Large intestine (tissue), 3 donors: ENCODE results near the gene TNIP1. TPM values are rescaled to one million over a fixed set of nuclear protein-coding genes. Genes with fewer than 3 reads are reported as not detected.

Source experiments
- DNase-seq, 2 donors: peaks; one replicate each; pipeline versions ENCODE4 v3.0.0 to v3.0.0-alpha.2; 2013
- H3K27ac ChIP-seq: one replicate; pipeline ENCODE4 v1.5.1; 2013; ENCODE audit warnings: low read length
- H3K27me3 ChIP-seq: 2 replicates; pipeline ENCODE4 v1.6.1; 2013; ENCODE audit warnings: low read length; ENCODE audit not compliant: control insufficient read depth, insufficient read depth
- H3K36me3 ChIP-seq: 2 replicates; pipeline ENCODE4 v1.6.1; 2013; ENCODE audit warnings: low read length; ENCODE audit not compliant: control insufficient read depth, insufficient read depth
- H3K4me1 ChIP-seq: one replicate; pipeline ENCODE4 v1.6.1; 2013; ENCODE audit warnings: low read length; ENCODE audit not compliant: control insufficient read depth, insufficient read depth
- H3K4me3 ChIP-seq: one replicate; pipeline ENCODE4 v1.5.1; 2013; ENCODE audit warnings: low read length
- H3K9me3 ChIP-seq: one replicate; pipeline ENCODE4 v1.6.1; 2013; ENCODE audit warnings: mild to moderate bottlenecking, low read depth, low read length, moderate library complexity; ENCODE audit not compliant: control insufficient read depth
- WGBS: methylation state at CpG from one replicate; pipeline ENCODE4 v1.1.5; 2013; ENCODE audit warnings: low lambda C conversion rate; ENCODE audit not compliant: insufficient coverage; 5-methylcytosine and 5-hydroxymethylcytosine counted together
- polyA plus RNA-seq: library from polyadenylated mRNA; unstranded; fragments of 120-200 nt; gene quantifications from one replicate; pipeline ENCODE4 v1.2.1, GENCODE V29; 2013

TNIP1 gene
- polyA plus RNA-seq, 1 donor: 69.0 TPM

GRCh38 chr5:151067632-151068432 lies 13.0 kb downstream of the TNIP1 start:
- H3K9me3 ChIP-seq: no peaks in the 10 kb centered on the region
- peaks cover 10% of the 10 kb centered on the region for H3K4me1 ChIP-seq
- WGBS: no CpG with 5 or more reads among the region's 14 CpGs
- DNase-seq: no peak
- peaks cover 35% of the 10 kb centered on the region for H3K36me3 ChIP-seq
- H3K27ac ChIP-seq: no peak overlapping the region
- H3K27me3 ChIP-seq: no peaks in the 10 kb centered on the region
- H3K4me3 ChIP-seq: no peak overlapping the region

- peaks cover 44% of the 10 kb centered on the region for H3K36me3 ChIP-seq
- no peak overlapping the region for H3K27ac ChIP-seq
- peaks cover 10% of the 10 kb centered on the region for H3K4me1 ChIP-seq
- DNase-seq: no peak
- no peaks in the 10 kb centered on the region for H3K9me3 ChIP-seq
- no peaks in the 10 kb centered on the region for H3K27me3 ChIP-seq
- WGBS: no CpG with 5 or more reads among the region's 6 CpGs
- H3K4me3 ChIP-seq: no peak overlapping the region
Measured at GRCh38 chr5:151066920-151067319, 13.9 kb downstream of the TNIP1 start.

- WGBS: no CpG with 5 or more reads among the region's 1 CpG
- Histone ChIP-seq H3K4me3 (no peak overlapping the region), H3K27me3 (no peaks in the 10 kb centered on the region), H3K27ac (no peak overlapping the region), H3K9me3 (no peaks in the 10 kb centered on the region), H3K36me3 (peaks cover 53% of the 10 kb centered on the region), H3K4me1 (peaks cover 10% of the 10 kb centered on the region)
- DNase-seq: no peak
Measured at GRCh38 chr5:151065609-151066008, 15.2 kb downstream of the TNIP1 start.

DNA sequence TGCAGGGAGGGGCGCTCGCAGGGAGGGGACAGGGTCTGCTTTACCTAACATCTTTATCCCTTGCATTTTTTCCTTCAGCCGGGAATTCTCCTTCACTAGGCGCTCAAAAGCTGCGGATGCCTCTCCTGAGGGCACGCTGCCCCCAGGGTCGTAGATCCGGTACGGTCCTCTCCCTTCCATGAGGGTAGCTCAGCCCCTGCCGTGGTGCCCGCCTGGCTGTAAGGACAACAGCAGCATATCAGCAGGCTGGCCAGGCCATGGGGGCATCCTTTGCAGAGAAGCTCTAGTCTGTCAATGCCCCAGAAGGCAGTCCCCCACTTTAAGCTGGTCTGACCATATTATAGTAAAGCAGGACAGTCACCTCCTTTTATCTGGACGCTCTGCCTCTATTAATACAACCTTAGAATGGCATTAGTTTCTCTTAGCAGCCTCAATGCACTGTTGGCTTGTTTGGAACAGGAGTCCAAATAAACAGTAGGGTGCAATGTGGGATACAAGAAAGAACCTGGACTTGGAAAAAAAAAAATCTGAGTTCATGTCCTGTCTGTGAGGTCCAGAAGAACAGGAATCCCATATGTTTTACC lies 15.8 kb downstream of the TNIP1 start:
- H3K4me1 ChIP-seq: peaks cover 10% of the 10 kb centered on the region
- no CpG with 5 or more reads among the region's 12 CpGs for WGBS

DNA sequence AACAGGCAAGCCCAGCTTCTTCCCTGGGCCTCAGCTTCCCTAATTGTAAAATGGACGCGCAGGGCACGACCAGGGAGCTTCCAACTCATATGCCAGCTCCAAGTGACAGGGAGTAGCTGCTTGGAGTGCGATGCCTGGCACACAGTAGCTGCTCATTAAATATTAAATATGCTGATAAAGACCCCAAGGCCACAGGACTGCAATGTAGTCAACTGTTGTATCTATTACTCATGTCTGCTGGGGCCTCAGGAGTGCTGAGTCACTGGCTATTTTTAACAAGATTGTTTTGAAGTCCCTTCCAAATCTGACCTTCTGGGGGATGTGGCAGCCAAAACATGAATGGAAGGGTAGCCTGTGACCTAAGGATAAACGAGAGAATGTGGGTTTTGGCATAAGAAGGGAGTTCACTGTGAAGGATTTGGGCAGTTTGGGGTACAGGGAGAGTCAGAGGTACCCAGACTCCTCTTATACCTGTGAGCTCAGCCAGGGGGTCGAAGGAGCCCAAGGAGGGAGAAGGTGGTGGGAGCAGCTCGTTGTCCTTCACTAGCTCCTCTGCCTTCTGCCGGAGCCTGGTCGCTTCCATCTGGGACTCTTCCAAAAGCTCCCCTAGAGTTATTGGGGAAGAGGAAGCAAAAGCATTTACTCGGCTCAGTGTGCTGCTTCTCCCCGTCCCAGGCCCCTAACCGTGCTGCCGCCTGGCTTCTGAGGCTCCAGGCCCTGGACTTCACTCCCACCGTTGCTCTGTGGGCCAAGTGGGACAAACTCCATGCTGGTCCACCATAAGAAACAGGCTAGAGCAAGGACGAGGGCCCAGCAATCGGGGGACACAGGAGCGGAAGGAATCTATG lies 17.5 kb downstream of the TNIP1 start:
- Histone ChIP-seq H3K9me3 (no peaks in the 10 kb centered on the region), H3K4me3 (no peak overlapping the region), H3K4me1 (peaks cover 10% of the 10 kb centered on the region), H3K36me3 (peaks cover 66% of the 10 kb centered on the region), H3K27ac (no peak overlapping the region), H3K27me3 (no peaks in the 10 kb centered on the region)
- no CpG with 5 or more reads among the region's 17 CpGs for WGBS
- DNase-seq: no peak

More for the DNA sequence above, 15.8 kb downstream of the TNIP1 start:
- Histone ChIP-seq H3K27ac (no peak overlapping the region), H3K27me3 (no peaks in the 10 kb centered on the region), H3K9me3 (no peaks in the 10 kb centered on the region), H3K4me3 (no peak overlapping the region), H3K36me3 (peaks cover 59% of the 10 kb centered on the region)
- DNase-seq: no peak

- Histone ChIP-seq H3K27ac (no peak overlapping the region), H3K9me3 (no peaks in the 10 kb centered on the region), H3K4me1 (peaks cover 10% of the 10 kb centered on the region), H3K27me3 (no peaks in the 10 kb centered on the region), H3K4me3 (no peak overlapping the region), H3K36me3 (peaks cover 65% of the 10 kb centered on the region)
- DNase-seq: peak; percentile 58 to 77
- no CpG with 5 or more reads among the region's 5 CpGs for WGBS
Measured at GRCh38 chr5:151062405-151063141, 18.3 kb downstream of the TNIP1 start.

- no peak overlapping the region for H3K4me3 ChIP-seq
- DNase-seq: no peak
- H3K36me3 ChIP-seq: peaks cover 69% of the 10 kb centered on the region
- no CpG with 5 or more reads among the region's 6 CpGs for WGBS
- peaks cover 10% of the 10 kb centered on the region for H3K4me1 ChIP-seq
- no peaks in the 10 kb centered on the region for H3K9me3 ChIP-seq
- no peak overlapping the region for H3K27ac ChIP-seq
- no peaks in the 10 kb centered on the region for H3K27me3 ChIP-seq
Measured at GRCh38 chr5:151060742-151061141, 20.1 kb downstream of the TNIP1 start.

GRCh38 chr5:151058891-151059489 lies 21.8 kb downstream of the TNIP1 start:
- DNase-seq: no peak
- WGBS: no CpG with 5 or more reads among the region's 7 CpGs
- no peak overlapping the region for H3K4me3 ChIP-seq
- H3K27me3 ChIP-seq: no peaks in the 10 kb centered on the region
- H3K27ac ChIP-seq: no peak overlapping the region
- H3K4me1 ChIP-seq: peaks cover 11% of the 10 kb centered on the region
- H3K9me3 ChIP-seq: no peaks in the 10 kb centered on the region
- peaks cover 85% of the 10 kb centered on the region for H3K36me3 ChIP-seq

- Histone ChIP-seq H3K36me3 (peaks cover 90% of the 10 kb centered on the region), H3K4me3 (no peak overlapping the region), H3K27ac (no peak overlapping the region), H3K9me3 (no peaks in the 10 kb centered on the region), H3K4me1 (peaks cover 5% of the 10 kb centered on the region), H3K27me3 (no peaks in the 10 kb centered on the region)
- DNase-seq: no peak
- no CpG with 5 or more reads among the region's 5 CpGs for WGBS
Measured at GRCh38 chr5:151058301-151058700, 22.5 kb downstream of the TNIP1 start.
